Vagina (tissue), 2 donors: ENCODE measurements around the gene ANO1.

Experiments
- CTCF ChIP-seq, 3 experiments: fragments of 450-650 bp in 2 of 3; fragments of 200-600 bp in 1 of 3; sonication (generic) in 1 of 3; IDR thresholded peaks; one replicate each; pipeline ENCODE4 v1.5.1; 2017 to 2019; ENCODE audit warnings: antibody characterized with exemption in 3 of 3, mild to moderate bottlenecking in 2 of 3, moderate library complexity in 2 of 3
- POLR2A ChIP-seq, 2 donors: fragments of 450-650 bp; IDR thresholded peaks; one replicate each; pipeline ENCODE4 v1.6.1; 2017; ENCODE audit warnings: antibody characterized with exemption in 2 of 2, mild to moderate bottlenecking in 2 of 2, moderate library complexity in 2 of 2

GRCh38 chr11:70146299-70146698 is 68.2 kb downstream of the ANO1 start:
- no peak for TF ChIP-seq CTCF (IDR thresholded peaks at IDR 0.05)
- TF ChIP-seq POLR2A (IDR thresholded peaks at IDR 0.05): no peak
